Osteoblast (primary cell): ENCODE results near the gene RASA3. TPM values are rescaled to one million over a fixed set of nuclear protein-coding genes. Genes with fewer than 3 reads are reported as not detected.

Source experiments
- DNase-seq: peaks from one replicate; pipeline ENCODE4 v3.0.0; 2011; ENCODE audit warnings: low spot score, mixed read lengths; ENCODE audit not compliant: insufficient read length; ENCODE audit errors: missing footprints
- H2AFZ ChIP-seq: 2 replicates; pipeline ENCODE4 v1.6.0; 2011; ENCODE audit warnings: mild to moderate bottlenecking, low read length
- H3K27ac ChIP-seq: 2 replicates; pipeline ENCODE4 v1.5.1; 2011; ENCODE audit warnings: mild to moderate bottlenecking, low read depth, low read length, moderate library complexity
- H3K27me3 ChIP-seq: 2 replicates; pipeline ENCODE4 v1.6.0; 2012; ENCODE audit warnings: mild to moderate bottlenecking, control low read depth, inconsistent platforms, low read length, moderate library complexity; ENCODE audit not compliant: insufficient read depth
- H3K36me3 ChIP-seq: 2 replicates; pipeline ENCODE4 v1.5.1; 2011; ENCODE audit warnings: mild to moderate bottlenecking, low read length, control low read depth, moderate library complexity; ENCODE audit not compliant: insufficient read depth
- H3K4me1 ChIP-seq: 2 replicates; pipeline ENCODE4 v1.5.1; 2011; ENCODE audit warnings: mild to moderate bottlenecking, low read length, control low read depth, moderate library complexity; ENCODE audit not compliant: insufficient read depth
- H3K4me2 ChIP-seq: 2 replicates; pipeline ENCODE4 v1.6.0; 2011; ENCODE audit warnings: mild to moderate bottlenecking, low read length; ENCODE audit not compliant: insufficient read depth
- H3K4me3 ChIP-seq: fragments of 200-600 bp; sonication (generic); 3 replicates; pipeline ENCODE4 v1.5.1; 2012; ENCODE audit warnings: mild to moderate bottlenecking, low read length, inconsistent platforms; ENCODE audit not compliant: insufficient read depth
- H3K79me2 ChIP-seq: 2 replicates; pipeline ENCODE4 v1.6.0; 2012; ENCODE audit warnings: mild to moderate bottlenecking, low read length, control low read depth, inconsistent platforms; ENCODE audit not compliant: insufficient read depth
- H3K9me3 ChIP-seq: 2 replicates; pipeline ENCODE4 v1.5.1; 2011; ENCODE audit warnings: low read depth, low read length, control low read depth
- H4K20me1 ChIP-seq: 2 replicates; pipeline ENCODE4 v1.6.0; 2012; ENCODE audit warnings: mild to moderate bottlenecking, low read length, control low read depth; ENCODE audit not compliant: insufficient read depth
- total RNA-seq: library from RNA; depleted of rRNA; stranded (reverse); fragments of >200 nt; gene quantifications from 2 replicates; pipeline ENCODE4 v1.2.3, GENCODE V29; 2012
- TF ChIP-seq, protein P1 (sequence below): IDR thresholded peaks from 2 replicates; pipeline ENCODE4 v1.5.1; 2011; ENCODE audit warnings: mild to moderate bottlenecking, low read depth, low read length, moderate library complexity; ENCODE audit errors: extremely low read depth

The RASA3 gene
- total RNA-seq, 1 donor, result 41.3 TPM

DNA sequence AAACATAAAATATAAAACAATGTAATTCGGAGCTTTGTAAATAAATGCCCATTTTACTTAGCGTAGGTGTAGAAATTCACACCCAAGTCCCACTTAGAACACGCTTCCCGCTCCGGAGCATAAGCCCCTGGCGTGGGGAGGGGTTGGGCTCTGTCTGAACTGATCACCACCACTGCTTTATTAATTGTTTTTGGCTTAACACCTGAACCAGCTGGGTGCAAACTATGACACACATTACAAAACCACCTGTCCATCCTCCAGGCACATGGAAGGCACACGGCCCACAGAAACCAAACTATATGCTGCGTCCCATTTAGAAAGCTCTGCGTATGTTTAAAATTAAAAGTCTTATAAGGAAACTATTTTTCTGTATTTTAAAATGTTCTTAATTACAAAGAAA, 25.9 kb downstream of the RASA3 start:
- peaks cover 18% of the 10 kb centered on the region for H3K4me1 ChIP-seq
- peaks cover 43% of the 10 kb centered on the region for H4K20me1 ChIP-seq
- H2AFZ ChIP-seq, result no peak overlapping the region
- no peaks in the 10 kb centered on the region for H3K27me3 ChIP-seq
- TF ChIP-seq, protein P1, sequence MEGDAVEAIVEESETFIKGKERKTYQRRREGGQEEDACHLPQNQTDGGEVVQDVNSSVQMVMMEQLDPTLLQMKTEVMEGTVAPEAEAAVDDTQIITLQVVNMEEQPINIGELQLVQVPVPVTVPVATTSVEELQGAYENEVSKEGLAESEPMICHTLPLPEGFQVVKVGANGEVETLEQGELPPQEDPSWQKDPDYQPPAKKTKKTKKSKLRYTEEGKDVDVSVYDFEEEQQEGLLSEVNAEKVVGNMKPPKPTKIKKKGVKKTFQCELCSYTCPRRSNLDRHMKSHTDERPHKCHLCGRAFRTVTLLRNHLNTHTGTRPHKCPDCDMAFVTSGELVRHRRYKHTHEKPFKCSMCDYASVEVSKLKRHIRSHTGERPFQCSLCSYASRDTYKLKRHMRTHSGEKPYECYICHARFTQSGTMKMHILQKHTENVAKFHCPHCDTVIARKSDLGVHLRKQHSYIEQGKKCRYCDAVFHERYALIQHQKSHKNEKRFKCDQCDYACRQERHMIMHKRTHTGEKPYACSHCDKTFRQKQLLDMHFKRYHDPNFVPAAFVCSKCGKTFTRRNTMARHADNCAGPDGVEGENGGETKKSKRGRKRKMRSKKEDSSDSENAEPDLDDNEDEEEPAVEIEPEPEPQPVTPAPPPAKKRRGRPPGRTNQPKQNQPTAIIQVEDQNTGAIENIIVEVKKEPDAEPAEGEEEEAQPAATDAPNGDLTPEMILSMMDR, result no peak
- peaks cover under 1% of the 10 kb centered on the region for H3K36me3 ChIP-seq
- no peaks in the 10 kb centered on the region for H3K9me3 ChIP-seq
- DNase-seq, result peak; percentile 57
- peaks cover 90% of the 10 kb centered on the region for H3K79me2 ChIP-seq
- no peak overlapping the region for H3K4me2 ChIP-seq
- no peak overlapping the region for H3K27ac ChIP-seq
- H3K4me3 ChIP-seq, result no peak overlapping the region

DNA sequence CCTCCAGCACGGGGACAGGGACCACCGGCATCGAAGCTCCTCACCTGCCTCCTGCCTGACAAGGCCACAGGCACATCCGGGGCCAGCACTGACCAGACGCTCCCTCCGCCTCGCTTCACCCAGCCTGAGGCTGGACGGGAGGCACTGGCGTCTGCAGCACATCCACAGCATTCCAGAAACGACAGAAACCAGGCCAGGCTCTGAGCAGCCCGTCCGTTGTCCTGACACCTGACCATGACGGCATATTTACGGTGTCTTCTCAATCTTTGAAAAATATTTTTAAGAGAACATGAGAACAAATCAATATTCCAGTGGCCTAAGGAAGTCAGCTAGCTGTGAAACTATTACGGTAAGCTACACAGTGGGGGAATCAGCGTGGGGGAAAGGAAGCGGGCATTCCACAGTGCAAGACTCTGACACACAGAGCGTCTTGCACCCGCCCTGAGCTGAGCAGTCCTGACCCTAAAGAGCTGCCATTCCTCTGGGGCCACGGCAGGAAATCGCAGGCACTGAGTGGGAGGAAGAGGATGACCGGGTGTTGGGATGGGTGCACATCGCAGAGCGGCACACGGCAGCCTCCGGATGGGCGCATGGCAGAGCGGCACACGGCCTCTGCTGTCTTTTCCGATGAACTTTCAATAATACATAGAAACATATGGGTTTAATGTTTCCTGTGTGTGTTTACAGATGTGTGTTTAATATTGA, 26.8 kb downstream of the RASA3 start:
- Histone ChIP-seq H3K79me2 (peaks cover 93% of the 10 kb centered on the region), H3K36me3 (no peaks in the 10 kb centered on the region), H3K9me3 (no peaks in the 10 kb centered on the region), H3K4me2 (no peak overlapping the region), H4K20me1 (peaks cover 46% of the 10 kb centered on the region), H3K27me3 (no peaks in the 10 kb centered on the region), H3K4me1 (peaks cover 18% of the 10 kb centered on the region), H2AFZ (no peak overlapping the region), H3K4me3 (no peak overlapping the region), H3K27ac (no peak overlapping the region)
- DNase-seq, result peak; percentile 86
- TF ChIP-seq, protein P1, result no peak

DNA sequence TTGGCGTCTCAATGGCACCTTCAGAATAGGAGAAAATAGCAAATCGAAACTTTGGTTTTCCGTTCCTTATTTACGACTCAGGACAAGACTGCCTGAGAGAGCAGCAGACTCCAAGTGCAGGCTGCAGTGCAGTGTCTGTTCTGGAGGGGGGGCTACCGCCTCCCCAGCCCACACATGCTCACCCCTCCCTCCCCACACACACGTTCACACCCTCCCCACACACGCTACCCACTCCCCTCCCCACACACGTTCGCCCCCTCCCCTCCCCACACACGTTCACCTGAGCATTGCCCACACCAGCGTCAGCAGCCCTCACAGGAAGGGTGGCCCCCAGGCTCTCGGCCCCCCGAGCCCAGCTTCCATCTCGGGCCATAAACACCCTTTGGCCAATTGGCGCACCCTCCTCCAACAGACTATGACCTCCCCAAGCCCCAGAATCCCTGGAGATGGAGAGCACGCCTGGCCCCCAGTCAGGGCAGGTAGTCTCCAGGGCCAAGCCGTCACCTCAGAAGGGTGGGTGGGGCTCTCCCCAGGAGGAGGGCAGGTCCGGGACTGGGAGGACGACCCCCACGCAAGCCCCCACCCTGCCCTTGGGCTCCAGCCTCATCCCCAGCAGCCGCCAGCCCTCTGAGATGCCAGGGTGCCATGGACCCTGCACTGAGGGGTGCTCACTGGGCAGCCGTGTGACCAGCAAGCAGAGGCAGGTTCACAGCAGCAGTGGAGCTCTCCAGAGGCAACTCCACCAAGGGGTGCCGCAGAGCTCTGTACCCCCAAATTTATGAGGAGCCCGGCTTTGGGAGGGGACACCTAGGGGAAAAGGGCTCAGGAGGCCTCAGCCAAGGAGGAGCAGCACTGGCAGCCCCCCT, 27.5 kb downstream of the RASA3 start:
- Histone ChIP-seq H3K36me3 (no peaks in the 10 kb centered on the region), H3K4me1 (peaks cover 18% of the 10 kb centered on the region), H3K4me3 (no peak overlapping the region), H3K9me3 (no peaks in the 10 kb centered on the region), H2AFZ (no peak overlapping the region), H3K27ac (no peak overlapping the region), H3K27me3 (no peaks in the 10 kb centered on the region), H4K20me1 (peaks cover 46% of the 10 kb centered on the region), H3K4me2 (no peak overlapping the region), H3K79me2 (peaks cover 93% of the 10 kb centered on the region)
- peak; percentile 84 for DNase-seq
- TF ChIP-seq, protein P1, result no peak
